Colonic mucosa (tissue), 4 donors: ENCODE measurements around the gene NUDT7. TPM values are rescaled to one million over a fixed set of nuclear protein-coding genes. Genes with fewer than 3 reads are reported as not detected.

Experiments used
- DNase-seq: peaks from one replicate; pipeline ENCODE4 v3.0.0-alpha.2; 2020
- H3K27ac ChIP-seq: fragments of 200-600 bp; one replicate; pipeline ENCODE4 v1.8.0; 2021
- H3K27me3 ChIP-seq: fragments of 200-600 bp; one replicate; pipeline ENCODE4 v1.8.0; 2021
- H3K36me3 ChIP-seq: fragments of 200-600 bp; one replicate; pipeline ENCODE4 v1.8.0; 2021
- H3K4me1 ChIP-seq: fragments of 200-600 bp; one replicate; pipeline ENCODE4 v1.8.0; 2021; ENCODE audit warnings: mild to moderate bottlenecking
- H3K4me3 ChIP-seq: fragments of 200-600 bp; one replicate; pipeline ENCODE4 v1.8.0; 2021
- H3K9ac ChIP-seq, 2 donors: one replicate each; pipeline ENCODE4 v1.7.0; 2013; ENCODE audit warnings: control low read depth in 2 of 2, low read depth in 2 of 2, low read length in 2 of 2
- H3K9me3 ChIP-seq: fragments of 200-600 bp; one replicate; pipeline ENCODE4 v1.8.0; 2021
- CTCF ChIP-seq: fragments of 200-600 bp; IDR thresholded peaks from one replicate; pipeline ENCODE4 v1.8.0; 2022; ENCODE audit warnings: antibody characterized with exemption, mild to moderate bottlenecking
- intact Hi-C: fragments of 100-400 bp; cut with DNase I; formaldehyde crosslinking; loops from one replicate; pipeline ENCODE4 v1.14.1; 2022
- total RNA-seq, 2 donors: library from RNA; stranded (reverse); fragmentation: NEBNext Ultra II Directional in 1 of 2; extraction: Animal tissue kit (Norgen Biotek cat#: 25700) in 1 of 2; gene quantifications; one replicate each; pipeline ENCODE4 v1.2.1, GENCODE V29; 2021
- donor health status: healthy.
- donor health status: DM: no; HTN: no; CAD: no.
- donor health status: DM: no; HTN: no; CAD: no.

The NUDT7 gene
- total RNA-seq, 2 donors from 2014 or later = 12.7 to 17.7 TPM

DNA sequence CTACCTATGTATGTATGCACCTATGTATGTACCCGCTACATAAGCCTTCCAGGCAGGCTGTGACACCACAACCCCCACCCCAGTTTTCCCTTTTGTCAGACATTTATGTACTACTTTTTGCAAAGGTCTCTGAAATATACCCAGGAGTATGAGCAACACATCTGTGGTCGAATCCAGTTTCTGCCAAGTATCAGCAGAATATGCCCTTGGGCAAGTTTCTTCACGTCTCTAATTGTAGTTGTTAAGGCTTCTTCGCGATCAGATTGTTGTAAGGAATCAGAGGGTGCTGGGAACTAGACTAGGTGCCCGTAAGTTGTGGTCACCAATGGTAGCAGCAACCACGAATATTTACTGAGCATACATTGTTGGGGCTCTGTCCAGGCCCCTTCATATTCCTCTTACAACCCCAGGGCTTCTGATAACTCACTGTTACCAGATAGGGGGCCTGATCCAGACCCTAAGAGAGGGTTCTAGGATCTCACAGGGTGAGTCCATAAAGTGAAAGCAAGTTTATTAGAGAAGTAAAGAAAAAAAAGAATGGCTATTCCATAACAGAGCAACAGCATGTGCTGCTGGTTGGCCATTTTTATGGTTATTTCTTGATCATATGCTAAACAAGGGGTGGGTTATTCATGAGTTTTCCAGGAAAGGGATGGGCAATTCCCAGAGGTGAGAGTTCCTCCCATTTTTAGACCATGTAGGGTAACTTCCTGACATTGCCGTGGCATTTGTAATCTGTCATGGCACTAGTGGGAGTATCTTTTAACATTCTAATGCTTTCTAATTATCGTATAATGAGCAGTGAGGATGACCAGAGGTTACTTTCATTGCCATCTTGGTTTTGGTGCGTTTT is 16.6 kb downstream of the NUDT7 start:
- no peaks in the 10 kb centered on the region for H3K9me3 ChIP-seq

GRCh38 chr16:77739559-77739892 is 17.2 kb downstream of the NUDT7 start:
- Histone ChIP-seq H3K27me3 (no peaks in the 10 kb centered on the region), H3K4me3 (no peak overlapping the region), H3K9ac (no peak overlapping the region), H3K27ac (no peak overlapping the region), H3K4me1 (no peaks in the 10 kb centered on the region), H3K9me3 (no peaks in the 10 kb centered on the region), H3K36me3 (no peaks in the 10 kb centered on the region)
- no peak for TF ChIP-seq CTCF
- intact Hi-C loops = no loop called here
- no peak for DNase-seq

More for the DNA sequence above, 16.6 kb downstream of the NUDT7 start:
- TF ChIP-seq CTCF = no peak
- no peak overlapping the region for H3K27ac ChIP-seq
- H3K4me3 ChIP-seq = no peak overlapping the region
- intact Hi-C loops = no loop called here
- H3K4me1 ChIP-seq = no peaks in the 10 kb centered on the region
- no peak for DNase-seq
- H3K9ac ChIP-seq = no peak overlapping the region
- no peaks in the 10 kb centered on the region for H3K27me3 ChIP-seq
- H3K36me3 ChIP-seq = no peaks in the 10 kb centered on the region

GRCh38 chr16:77744141-77744540 is 21.8 kb downstream of the NUDT7 start:
- Histone ChIP-seq H3K4me1 (no peaks in the 10 kb centered on the region), H3K4me3 (no peak overlapping the region), H3K9ac (no peak overlapping the region), H3K27me3 (no peaks in the 10 kb centered on the region), H3K27ac (no peak overlapping the region), H3K9me3 (no peaks in the 10 kb centered on the region), H3K36me3 (no peaks in the 10 kb centered on the region)
- no peak for DNase-seq
- no peak for TF ChIP-seq CTCF
- intact Hi-C loops = no loop called here

- Histone ChIP-seq H3K27ac (no peak overlapping the region), H3K27me3 (no peaks in the 10 kb centered on the region), H3K4me1 (no peaks in the 10 kb centered on the region), H3K36me3 (no peaks in the 10 kb centered on the region), H3K9ac (no peak overlapping the region), H3K4me3 (no peak overlapping the region), H3K9me3 (no peaks in the 10 kb centered on the region)
- intact Hi-C loops = no loop called here
- no peak for DNase-seq
- no peak for TF ChIP-seq CTCF
Measured at GRCh38 chr16:77745972-77746371, 23.7 kb downstream of the NUDT7 start.

DNA sequence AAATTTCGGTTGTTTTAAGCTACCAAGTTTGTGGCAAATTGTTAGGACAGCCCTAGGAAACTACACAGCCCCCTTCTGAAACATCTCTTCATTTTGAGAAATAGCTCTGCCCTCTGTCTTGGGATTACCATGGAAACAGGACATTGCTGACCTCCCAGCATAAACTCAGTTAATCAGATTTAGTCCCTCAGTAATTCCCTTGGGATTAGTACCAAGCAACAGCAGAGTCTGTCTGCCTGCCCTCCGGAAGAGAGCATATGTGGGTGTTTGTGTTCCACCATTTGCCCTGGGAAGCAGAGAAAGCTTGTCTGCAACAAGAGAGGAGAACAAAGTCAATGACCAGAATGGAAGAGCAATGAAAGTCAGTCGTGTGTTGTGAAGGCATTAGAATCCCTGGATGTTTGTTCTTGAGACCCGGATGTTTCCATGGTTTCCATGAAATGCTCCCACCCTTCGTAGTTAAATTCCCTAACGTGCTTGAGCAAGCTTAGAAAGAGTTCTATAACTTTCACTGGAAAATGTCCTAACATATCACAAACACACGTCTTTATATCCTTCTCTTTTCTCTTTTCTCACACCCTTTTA is 26.2 kb downstream of the NUDT7 start:
- intact Hi-C loops = no loop called here
- Histone ChIP-seq H3K4me1 (no peaks in the 10 kb centered on the region), H3K4me3 (no peak overlapping the region), H3K27me3 (no peaks in the 10 kb centered on the region), H3K9me3 (no peaks in the 10 kb centered on the region), H3K27ac (no peak overlapping the region), H3K9ac (no peak overlapping the region), H3K36me3 (no peaks in the 10 kb centered on the region)
- DNase-seq = no peak
- TF ChIP-seq CTCF = no peak
